ENCODE data around the gene LANCL3.

Gene LANCL3

DNA sequence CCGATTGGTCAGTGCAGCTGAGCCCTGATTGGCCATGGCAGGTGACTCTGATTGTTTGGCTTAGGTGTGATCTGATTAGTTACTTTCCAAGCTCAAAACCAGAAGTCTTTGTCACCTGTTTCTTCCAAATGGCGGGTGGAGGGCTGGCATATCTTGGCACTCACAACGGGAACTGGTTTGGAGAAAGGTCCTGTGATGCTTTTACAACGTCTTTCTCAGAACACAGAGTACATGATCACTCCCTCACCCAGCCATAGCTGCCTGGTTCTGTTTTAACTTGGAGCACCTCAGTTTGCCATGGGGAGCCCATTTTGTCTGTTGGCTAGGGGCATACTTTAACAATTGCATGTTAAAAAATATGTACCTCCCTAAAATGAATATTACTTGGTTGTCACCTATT, 101.1 kb downstream of the LANCL3 start:
- no peak for DNase-seq (ENCODE audit: low read depth, low spot score)
- TF ChIP-seq, protein P1, sequence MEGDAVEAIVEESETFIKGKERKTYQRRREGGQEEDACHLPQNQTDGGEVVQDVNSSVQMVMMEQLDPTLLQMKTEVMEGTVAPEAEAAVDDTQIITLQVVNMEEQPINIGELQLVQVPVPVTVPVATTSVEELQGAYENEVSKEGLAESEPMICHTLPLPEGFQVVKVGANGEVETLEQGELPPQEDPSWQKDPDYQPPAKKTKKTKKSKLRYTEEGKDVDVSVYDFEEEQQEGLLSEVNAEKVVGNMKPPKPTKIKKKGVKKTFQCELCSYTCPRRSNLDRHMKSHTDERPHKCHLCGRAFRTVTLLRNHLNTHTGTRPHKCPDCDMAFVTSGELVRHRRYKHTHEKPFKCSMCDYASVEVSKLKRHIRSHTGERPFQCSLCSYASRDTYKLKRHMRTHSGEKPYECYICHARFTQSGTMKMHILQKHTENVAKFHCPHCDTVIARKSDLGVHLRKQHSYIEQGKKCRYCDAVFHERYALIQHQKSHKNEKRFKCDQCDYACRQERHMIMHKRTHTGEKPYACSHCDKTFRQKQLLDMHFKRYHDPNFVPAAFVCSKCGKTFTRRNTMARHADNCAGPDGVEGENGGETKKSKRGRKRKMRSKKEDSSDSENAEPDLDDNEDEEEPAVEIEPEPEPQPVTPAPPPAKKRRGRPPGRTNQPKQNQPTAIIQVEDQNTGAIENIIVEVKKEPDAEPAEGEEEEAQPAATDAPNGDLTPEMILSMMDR (IDR thresholded peaks at IDR 0.05; ENCODE audit: low read depth, low read length): no peak
- no peak overlapping the region for H3K4me3 ChIP-seq (ENCODE audit: low read depth, low read length)
- in situ Hi-C loops (cut with HindIII; ENCODE audit: low sequenced_read_pairs): no loop called here

DNA sequence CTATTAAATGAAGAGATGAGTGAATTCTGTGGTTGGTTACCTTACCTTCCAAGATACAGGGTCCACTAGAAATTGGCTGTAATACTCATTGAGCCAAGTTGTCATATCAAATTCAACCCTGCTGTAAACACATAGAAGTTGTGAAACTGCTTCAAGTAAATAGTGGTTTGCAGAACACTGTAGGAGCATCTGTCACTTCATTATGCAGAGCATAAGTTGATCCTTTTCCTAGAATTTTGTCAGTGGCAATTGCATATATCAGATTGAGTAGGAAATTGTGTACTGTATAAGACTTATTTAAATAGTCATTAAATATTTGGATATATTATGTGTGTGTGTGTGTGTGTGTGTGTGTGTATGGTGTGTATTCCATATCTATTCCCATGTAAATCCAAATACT, 105.3 kb downstream of the LANCL3 start:
- no peak for DNase-seq (ENCODE audit: low read depth, low spot score)

DNA sequence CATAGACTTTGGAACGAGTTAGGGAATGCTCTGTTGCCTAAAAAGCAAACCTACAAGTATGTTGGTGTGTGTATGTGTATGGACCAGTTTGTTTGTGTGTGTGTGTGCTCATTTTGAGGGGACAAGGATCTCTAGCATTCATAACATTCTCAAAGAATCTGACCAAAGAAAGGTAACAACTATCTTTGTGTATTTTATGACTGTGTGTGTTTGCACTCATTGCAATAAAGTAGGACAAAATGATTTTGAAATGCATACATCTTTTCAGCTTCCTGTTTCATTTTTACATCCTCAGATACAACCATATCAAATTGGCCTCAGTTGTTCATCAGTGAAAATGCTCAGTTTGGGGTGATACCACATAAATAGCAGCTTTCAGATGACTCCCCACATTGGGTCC, 105.8 kb downstream of the LANCL3 start:
- in situ Hi-C loops (cut with HindIII; ENCODE audit: low sequenced_read_pairs): no loop called here
- no peak overlapping the region for H3K4me3 ChIP-seq (ENCODE audit: low read depth, low read length)
- no peak for DNase-seq (ENCODE audit: low read depth, low spot score)
- TF ChIP-seq, protein P1 (IDR thresholded peaks at IDR 0.05; ENCODE audit: low read depth, low read length): no peak

More for the DNA sequence above, 105.3 kb downstream of the LANCL3 start:
- in situ Hi-C loops (cut with HindIII; ENCODE audit: low sequenced_read_pairs): no loop called here
- H3K4me3 ChIP-seq (ENCODE audit: low read depth, low read length): no peak overlapping the region
- TF ChIP-seq, protein P1 (IDR thresholded peaks at IDR 0.05; ENCODE audit: low read depth, low read length): no peak

DNA sequence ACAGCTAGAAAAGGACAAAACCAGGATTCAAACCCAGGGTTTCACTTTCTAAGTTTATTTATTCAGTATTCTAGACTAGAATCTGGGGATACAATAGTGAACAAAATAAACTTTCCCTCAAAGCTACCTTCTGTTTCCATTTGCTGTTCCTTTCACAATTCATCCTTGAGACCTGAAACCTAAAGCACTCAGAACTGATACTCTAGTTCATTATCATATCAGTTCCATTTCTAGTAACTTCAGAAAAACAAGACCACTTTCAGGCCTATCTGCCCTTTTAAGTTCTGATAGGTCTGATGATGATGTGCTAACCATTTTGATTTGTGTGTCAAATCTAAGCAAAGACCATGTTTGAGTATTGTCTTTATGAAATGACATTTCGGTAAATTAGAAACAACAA, 106.3 kb downstream of the LANCL3 start:
- no peak for DNase-seq (ENCODE audit: low read depth, low spot score)
- in situ Hi-C loops (cut with HindIII; ENCODE audit: low sequenced_read_pairs): no loop called here
- TF ChIP-seq, protein P1 (IDR thresholded peaks at IDR 0.05; ENCODE audit: low read depth, low read length): no peak
- H3K4me3 ChIP-seq (ENCODE audit: low read depth, low read length): no peak overlapping the region

DNA sequence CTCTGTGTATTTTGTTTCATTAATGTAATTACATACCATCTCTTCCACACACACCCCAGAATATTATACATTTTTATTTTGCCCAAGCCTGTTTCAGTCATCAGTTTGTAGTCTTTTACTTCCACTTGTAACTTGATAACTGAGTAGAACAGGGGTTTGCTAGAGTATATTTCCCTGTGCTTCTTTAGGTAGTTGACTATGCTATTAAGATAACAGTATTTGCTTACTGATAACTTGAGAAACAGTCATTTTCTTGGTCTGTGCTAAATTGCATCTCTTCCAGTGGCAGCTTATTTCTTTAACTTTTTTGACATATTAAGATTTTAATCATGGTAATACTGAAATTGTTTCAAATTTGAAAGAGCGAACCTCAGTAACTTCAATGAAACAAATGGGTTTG, 107.1 kb downstream of the LANCL3 start:
- DNase-seq (ENCODE audit: low read depth, low spot score): no peak
- in situ Hi-C loops (cut with HindIII; ENCODE audit: low sequenced_read_pairs): no loop called here
- TF ChIP-seq, protein P1 (IDR thresholded peaks at IDR 0.05; ENCODE audit: low read depth, low read length): no peak
- no peak overlapping the region for H3K4me3 ChIP-seq (ENCODE audit: low read depth, low read length)

DNA sequence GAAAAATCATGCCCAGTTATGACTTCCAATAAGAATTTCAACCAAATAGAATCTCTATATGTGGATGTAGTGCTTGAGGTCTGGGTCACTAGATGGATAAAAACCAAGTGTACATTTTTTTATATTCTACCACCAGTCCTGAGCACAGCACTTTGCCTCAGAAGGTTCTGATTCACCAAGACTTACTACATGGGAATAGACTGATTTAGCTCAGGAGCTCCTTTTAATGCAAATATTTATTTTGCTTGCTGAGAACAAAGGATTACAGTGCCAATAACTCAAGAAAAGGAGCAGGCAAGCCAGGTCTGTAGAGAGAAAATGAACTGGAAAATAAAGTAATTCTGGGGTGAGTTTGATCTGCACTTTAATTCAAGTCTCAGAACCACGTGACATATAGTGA, 107.8 kb downstream of the LANCL3 start:
- TF ChIP-seq, protein P1 (IDR thresholded peaks at IDR 0.05; ENCODE audit: low read depth, low read length): no peak
- in situ Hi-C loops (cut with HindIII; ENCODE audit: low sequenced_read_pairs): no loop called here
- no peak for DNase-seq (ENCODE audit: low read depth, low spot score)
- H3K4me3 ChIP-seq (ENCODE audit: low read depth, low read length): no peak overlapping the region

DNA sequence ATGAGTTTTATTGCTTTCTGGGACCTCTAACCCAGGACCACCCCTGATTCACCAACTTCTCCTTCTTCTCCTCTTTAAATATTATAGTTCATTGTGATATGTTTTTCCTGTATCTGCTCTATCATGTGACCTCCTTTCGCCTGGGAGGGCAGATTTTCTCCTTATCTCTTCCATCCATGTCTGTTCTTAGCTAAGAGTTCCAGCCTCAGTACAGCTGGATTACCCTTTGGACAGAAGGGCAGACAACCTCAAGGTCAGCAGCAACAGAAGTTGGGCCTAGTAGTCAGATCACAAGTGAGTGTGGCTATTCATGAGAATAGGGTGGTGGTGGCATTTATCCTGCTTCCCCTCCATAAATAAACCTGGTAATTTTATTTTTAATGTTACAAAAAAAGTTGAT, 108.4 kb downstream of the LANCL3 start:
- DNase-seq (ENCODE audit: low read depth, low spot score): no peak
- TF ChIP-seq, protein P1 (IDR thresholded peaks at IDR 0.05; ENCODE audit: low read depth, low read length): no peak
- in situ Hi-C loops (cut with HindIII; ENCODE audit: low sequenced_read_pairs): no loop called here
- no peak overlapping the region for H3K4me3 ChIP-seq (ENCODE audit: low read depth, low read length)
